ENCODE results near the gene OR4D9.

DNA sequence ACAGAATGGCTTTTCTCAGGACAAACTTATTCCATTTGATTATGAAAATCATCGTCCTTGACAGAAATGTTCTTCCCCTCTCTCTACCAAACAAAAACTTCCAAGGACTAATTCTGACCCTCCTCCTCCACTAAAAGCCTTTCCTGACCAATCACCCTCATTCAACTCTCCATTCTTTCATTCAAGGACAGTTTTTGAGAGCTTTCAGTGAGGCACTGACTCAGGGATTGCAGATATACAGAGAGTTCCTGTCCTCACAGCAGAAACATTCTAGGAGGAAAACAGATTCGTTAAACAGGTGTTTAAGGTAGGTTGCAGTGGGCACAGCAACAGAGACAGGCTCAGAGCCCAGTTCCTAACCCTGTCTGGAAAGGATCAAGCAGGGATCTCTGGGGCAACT lies 41.5 kb downstream of the OR4D9 start:
- no peak for TF ChIP-seq FOXM1 (IDR thresholded peaks at IDR 0.05; ENCODE audit: low read depth)
- no peak for TF ChIP-seq POLR2AphosphoS5 (IDR thresholded peaks at IDR 0.05; ENCODE audit: low read depth, low read length)
- no peak for TF ChIP-seq ELF1 (IDR thresholded peaks at IDR 0.05)
- TF ChIP-seq, protein P1, sequence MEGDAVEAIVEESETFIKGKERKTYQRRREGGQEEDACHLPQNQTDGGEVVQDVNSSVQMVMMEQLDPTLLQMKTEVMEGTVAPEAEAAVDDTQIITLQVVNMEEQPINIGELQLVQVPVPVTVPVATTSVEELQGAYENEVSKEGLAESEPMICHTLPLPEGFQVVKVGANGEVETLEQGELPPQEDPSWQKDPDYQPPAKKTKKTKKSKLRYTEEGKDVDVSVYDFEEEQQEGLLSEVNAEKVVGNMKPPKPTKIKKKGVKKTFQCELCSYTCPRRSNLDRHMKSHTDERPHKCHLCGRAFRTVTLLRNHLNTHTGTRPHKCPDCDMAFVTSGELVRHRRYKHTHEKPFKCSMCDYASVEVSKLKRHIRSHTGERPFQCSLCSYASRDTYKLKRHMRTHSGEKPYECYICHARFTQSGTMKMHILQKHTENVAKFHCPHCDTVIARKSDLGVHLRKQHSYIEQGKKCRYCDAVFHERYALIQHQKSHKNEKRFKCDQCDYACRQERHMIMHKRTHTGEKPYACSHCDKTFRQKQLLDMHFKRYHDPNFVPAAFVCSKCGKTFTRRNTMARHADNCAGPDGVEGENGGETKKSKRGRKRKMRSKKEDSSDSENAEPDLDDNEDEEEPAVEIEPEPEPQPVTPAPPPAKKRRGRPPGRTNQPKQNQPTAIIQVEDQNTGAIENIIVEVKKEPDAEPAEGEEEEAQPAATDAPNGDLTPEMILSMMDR (IDR thresholded peaks at IDR 0.05), result no peak
- TF ChIP-seq, protein P2, sequence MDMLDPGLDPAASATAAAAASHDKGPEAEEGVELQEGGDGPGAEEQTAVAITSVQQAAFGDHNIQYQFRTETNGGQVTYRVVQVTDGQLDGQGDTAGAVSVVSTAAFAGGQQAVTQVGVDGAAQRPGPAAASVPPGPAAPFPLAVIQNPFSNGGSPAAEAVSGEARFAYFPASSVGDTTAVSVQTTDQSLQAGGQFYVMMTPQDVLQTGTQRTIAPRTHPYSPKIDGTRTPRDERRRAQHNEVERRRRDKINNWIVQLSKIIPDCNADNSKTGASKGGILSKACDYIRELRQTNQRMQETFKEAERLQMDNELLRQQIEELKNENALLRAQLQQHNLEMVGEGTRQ (IDR thresholded peaks at IDR 0.05; ENCODE audit: borderline replicate concordance, low read depth, low read length), result no peak
- no peak for TF ChIP-seq TAF1 (IDR thresholded peaks at IDR 0.05; ENCODE audit: borderline replicate concordance, low read depth, low read length)
- TF ChIP-seq GABPA (IDR thresholded peaks at IDR 0.05; ENCODE audit: low read depth), result no peak
- no peak for TF ChIP-seq GATA2 (CRISPR knock-in tag; IDR thresholded peaks at IDR 0.05)
- no peak for TF ChIP-seq EZH2phosphoT487 (IDR thresholded peaks at IDR 0.05; ENCODE audit: borderline replicate concordance, low read depth)
- TF ChIP-seq RAD21 (IDR thresholded peaks at IDR 0.05; ENCODE audit: low read length), result no peak
- no peak for TF ChIP-seq JUND (IDR thresholded peaks at IDR 0.05)
- TF ChIP-seq RCOR1 (IDR thresholded peaks at IDR 0.05; ENCODE audit: low read length), result no peak
- no peak for TF ChIP-seq SMC3 (IDR thresholded peaks at IDR 0.05; ENCODE audit: low read depth, low read length)
- TF ChIP-seq, protein P3, sequence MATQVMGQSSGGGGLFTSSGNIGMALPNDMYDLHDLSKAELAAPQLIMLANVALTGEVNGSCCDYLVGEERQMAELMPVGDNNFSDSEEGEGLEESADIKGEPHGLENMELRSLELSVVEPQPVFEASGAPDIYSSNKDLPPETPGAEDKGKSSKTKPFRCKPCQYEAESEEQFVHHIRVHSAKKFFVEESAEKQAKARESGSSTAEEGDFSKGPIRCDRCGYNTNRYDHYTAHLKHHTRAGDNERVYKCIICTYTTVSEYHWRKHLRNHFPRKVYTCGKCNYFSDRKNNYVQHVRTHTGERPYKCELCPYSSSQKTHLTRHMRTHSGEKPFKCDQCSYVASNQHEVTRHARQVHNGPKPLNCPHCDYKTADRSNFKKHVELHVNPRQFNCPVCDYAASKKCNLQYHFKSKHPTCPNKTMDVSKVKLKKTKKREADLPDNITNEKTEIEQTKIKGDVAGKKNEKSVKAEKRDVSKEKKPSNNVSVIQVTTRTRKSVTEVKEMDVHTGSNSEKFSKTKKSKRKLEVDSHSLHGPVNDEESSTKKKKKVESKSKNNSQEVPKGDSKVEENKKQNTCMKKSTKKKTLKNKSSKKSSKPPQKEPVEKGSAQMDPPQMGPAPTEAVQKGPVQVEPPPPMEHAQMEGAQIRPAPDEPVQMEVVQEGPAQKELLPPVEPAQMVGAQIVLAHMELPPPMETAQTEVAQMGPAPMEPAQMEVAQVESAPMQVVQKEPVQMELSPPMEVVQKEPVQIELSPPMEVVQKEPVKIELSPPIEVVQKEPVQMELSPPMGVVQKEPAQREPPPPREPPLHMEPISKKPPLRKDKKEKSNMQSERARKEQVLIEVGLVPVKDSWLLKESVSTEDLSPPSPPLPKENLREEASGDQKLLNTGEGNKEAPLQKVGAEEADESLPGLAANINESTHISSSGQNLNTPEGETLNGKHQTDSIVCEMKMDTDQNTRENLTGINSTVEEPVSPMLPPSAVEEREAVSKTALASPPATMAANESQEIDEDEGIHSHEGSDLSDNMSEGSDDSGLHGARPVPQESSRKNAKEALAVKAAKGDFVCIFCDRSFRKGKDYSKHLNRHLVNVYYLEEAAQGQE (IDR thresholded peaks at IDR 0.05; ENCODE audit: low read depth, low read length), result no peak
